HEK293 (cell line): ENCODE data around the gene RAC2.
A peak's percentile ranks its signal among the peaks of the same experiment; 100 is the strongest.

Experiments
- CTCF ChIA-PET: fragments of 350-600 bp; formaldehyde crosslinking; extraction: SDS; loops from one replicate; lab custom pipeline; 2021; ENCODE audit warnings: antibody characterized with exemption; lab: Yijun Ruan, JAX
- POLR2A ChIA-PET: fragments of 300-600 bp; formaldehyde crosslinking; extraction: SDS; loops from one replicate; lab custom pipeline; 2020; ENCODE audit warnings: antibody characterized with exemption, inconsistent platforms; lab: Yijun Ruan, JAX
- H3K27ac ChIP-seq: fragments of 200-500 bp; sonication (Bioruptor generic); 2 replicates; pipeline ENCODE4 v1.5.1; 2014; ENCODE audit warnings: low read depth, low read length, control low read depth, inconsistent platforms; ENCODE audit errors: extremely low read depth
- H3K36me3 ChIP-seq, 2 experiments: fragments of 200-500 bp in 1 of 2; sonication (Bioruptor generic) in 1 of 2; 1 replicate in 1 of 2; 2 replicates in 1 of 2; pipeline ENCODE4 v1.5.1; 2014 to 2017; ENCODE audit warnings: inconsistent platforms in 2 of 2, low read length in 2 of 2; ENCODE audit not compliant: control insufficient read depth in 2 of 2, insufficient read depth in 1 of 2
- H3K4me1 ChIP-seq: fragments of 200-500 bp; sonication (Bioruptor generic); 2 replicates; pipeline ENCODE4 v1.5.1; 2014; ENCODE audit warnings: mild to moderate bottlenecking, low read length, inconsistent platforms; ENCODE audit not compliant: control insufficient read depth, insufficient read depth
- H3K4me3 ChIP-seq: 2 replicates; pipeline ENCODE4 v1.5.1; 2011; ENCODE audit warnings: low read depth, mild to moderate bottlenecking, control low read depth, low read length, moderate library complexity
- H3K9me3 ChIP-seq: fragments of 200-500 bp; sonication (Bioruptor generic); 2 replicates; pipeline ENCODE4 v1.5.1; 2014; ENCODE audit warnings: low read depth, low read length, inconsistent platforms; ENCODE audit not compliant: control insufficient read depth, insufficient read depth
- EGR2 ChIP-seq: fragments of 450-650 bp; formaldehyde crosslinking; IDR thresholded peaks from 2 replicates; pipeline ENCODE4 v1.5.1; 2016; ENCODE audit warnings: low read depth, missing biosample characterization, missing genetic modification characterization
- HOXD13 ChIP-seq: sonication (generic); formaldehyde crosslinking; IDR thresholded peaks from 2 replicates; pipeline ENCODE4 v1.8.0; 2022; ENCODE audit warnings: missing genetic modification reagents, borderline replicate concordance
- IKZF3 ChIP-seq: fragments of 450-650 bp; IDR thresholded peaks from 2 replicates; pipeline ENCODE4 v1.5.0; 2018; ENCODE audit warnings: missing biosample characterization, mild to moderate bottlenecking, missing genetic modification characterization, moderate library complexity
- KLF1 ChIP-seq: fragments of 450-650 bp; formaldehyde crosslinking; IDR thresholded peaks from 2 replicates; pipeline ENCODE4 v1.5.1; 2016; ENCODE audit warnings: missing biosample characterization, missing genetic modification characterization
- MYNN ChIP-seq: fragments of 450-650 bp; formaldehyde crosslinking; IDR thresholded peaks from 2 replicates; pipeline ENCODE4 v1.5.1; 2016; ENCODE audit warnings: missing biosample characterization, missing genetic modification characterization, borderline replicate concordance
- REPIN1 ChIP-seq: fragments of 450-650 bp; formaldehyde crosslinking; IDR thresholded peaks from 2 replicates; pipeline ENCODE4 v1.5.1; 2017; ENCODE audit warnings: missing biosample characterization, missing genetic modification characterization, low read depth
- SCRT2 ChIP-seq: fragments of 450-650 bp; formaldehyde crosslinking; IDR thresholded peaks from 2 replicates; pipeline ENCODE4 v1.5.1; 2016; ENCODE audit warnings: missing biosample characterization, missing genetic modification characterization
- SP2 ChIP-seq: fragments of 450-650 bp; formaldehyde crosslinking; IDR thresholded peaks from 2 replicates; pipeline ENCODE4 v1.5.1; 2016; ENCODE audit warnings: missing biosample characterization, missing genetic modification characterization
- WT1 ChIP-seq: fragments of 450-650 bp; formaldehyde crosslinking; IDR thresholded peaks from 2 replicates; pipeline ENCODE4 v1.5.1; 2016; ENCODE audit warnings: missing biosample characterization, missing genetic modification characterization
- YY2 ChIP-seq: fragments of 450-650 bp; formaldehyde crosslinking; IDR thresholded peaks from 2 replicates; pipeline ENCODE4 v1.5.1; 2016; ENCODE audit warnings: missing biosample characterization, missing genetic modification characterization
- ZBTB17 ChIP-seq: fragments of 450-650 bp; formaldehyde crosslinking; IDR thresholded peaks from 2 replicates; pipeline ENCODE4 v1.5.1; 2016; ENCODE audit warnings: missing biosample characterization, missing genetic modification characterization
- ZEB2 ChIP-seq: fragments of 450-650 bp; formaldehyde crosslinking; IDR thresholded peaks from 2 replicates; pipeline ENCODE4 v1.5.1; 2016; ENCODE audit warnings: missing biosample characterization, missing genetic modification characterization
- ZFHX2 ChIP-seq: fragments of 450-650 bp; formaldehyde crosslinking; conservative IDR thresholded peaks from 2 replicates; pipeline ENCODE4 v1.5.1; 2016; ENCODE audit warnings: missing biosample characterization, missing genetic modification characterization
- ZFP69B ChIP-seq: fragments of 450-650 bp; formaldehyde crosslinking; IDR thresholded peaks from 2 replicates; pipeline ENCODE4 v1.5.1; 2016; ENCODE audit warnings: missing biosample characterization, missing genetic modification characterization
- ZNF114 ChIP-seq: fragments of 450-650 bp; formaldehyde crosslinking; IDR thresholded peaks from 2 replicates; pipeline ENCODE4 v1.5.0; 2017; ENCODE audit warnings: missing biosample characterization, missing genetic modification characterization
- ZNF138 ChIP-seq: fragments of 450-650 bp; formaldehyde crosslinking; IDR thresholded peaks from 2 replicates; pipeline ENCODE4 v1.5.1; 2016; ENCODE audit warnings: missing biosample characterization, missing genetic modification characterization, borderline replicate concordance
- ZNF2 ChIP-seq: fragments of 450-650 bp; formaldehyde crosslinking; IDR thresholded peaks from 2 replicates; pipeline ENCODE4 v1.5.1; 2016; ENCODE audit warnings: missing biosample characterization, missing genetic modification characterization
- ZNF248 ChIP-seq: fragments of 450-650 bp; formaldehyde crosslinking; IDR thresholded peaks from 2 replicates; pipeline ENCODE4 v1.5.1; 2017; ENCODE audit warnings: missing biosample characterization, missing genetic modification characterization
- ZNF341 ChIP-seq: fragments of 450-650 bp; formaldehyde crosslinking; IDR thresholded peaks from 2 replicates; pipeline ENCODE4; 2016; ENCODE audit warnings: low read depth, missing biosample characterization, missing genetic modification characterization
- ZNF366 ChIP-seq: fragments of 450-650 bp; formaldehyde crosslinking; conservative IDR thresholded peaks from 2 replicates; pipeline ENCODE4 v1.5.1; 2016; ENCODE audit warnings: missing biosample characterization, missing genetic modification characterization
- ZNF394 ChIP-seq: fragments of 450-650 bp; formaldehyde crosslinking; IDR thresholded peaks from 2 replicates; pipeline ENCODE4 v1.5.1; 2016; ENCODE audit warnings: missing biosample characterization, missing genetic modification characterization, mild to moderate bottlenecking, moderate library complexity, borderline replicate concordance
- ZNF600 ChIP-seq: fragments of 450-650 bp; formaldehyde crosslinking; IDR thresholded peaks from 2 replicates; pipeline ENCODE4 v1.5.1; 2016; ENCODE audit warnings: missing biosample characterization, missing genetic modification characterization
- ZNF629 ChIP-seq: fragments of 450-650 bp; formaldehyde crosslinking; IDR thresholded peaks from 2 replicates; pipeline ENCODE4 v1.5.1; 2017; ENCODE audit warnings: missing biosample characterization, missing genetic modification characterization
- ZNF664 ChIP-seq: fragments of 450-650 bp; formaldehyde crosslinking; IDR thresholded peaks from 2 replicates; pipeline ENCODE4 v1.5.1; 2016; ENCODE audit warnings: missing biosample characterization, missing genetic modification characterization
- ZNF707 ChIP-seq: fragments of 450-650 bp; formaldehyde crosslinking; IDR thresholded peaks from 2 replicates; pipeline ENCODE4 v1.5.1; 2016; ENCODE audit warnings: missing biosample characterization, missing genetic modification characterization
- ZNF776 ChIP-seq: fragments of 450-650 bp; formaldehyde crosslinking; IDR thresholded peaks from 2 replicates; pipeline ENCODE4 v1.5.0; 2017; ENCODE audit warnings: missing biosample characterization, missing genetic modification characterization, borderline replicate concordance
- ZNF777 ChIP-seq: fragments of 450-650 bp; formaldehyde crosslinking; IDR thresholded peaks from 2 replicates; pipeline ENCODE4 v1.5.1; 2017; ENCODE audit warnings: missing biosample characterization, missing genetic modification characterization, borderline replicate concordance
- ZSCAN16 ChIP-seq: fragments of 450-650 bp; formaldehyde crosslinking; IDR thresholded peaks from 2 replicates; pipeline ENCODE4 v1.5.1; 2016; ENCODE audit warnings: missing biosample characterization, missing genetic modification characterization
- ZSCAN23 ChIP-seq: fragments of 450-650 bp; formaldehyde crosslinking; IDR thresholded peaks from 2 replicates; pipeline ENCODE4 v1.5.1; 2016; ENCODE audit warnings: missing biosample characterization, missing genetic modification characterization
- TF ChIP-seq, protein P1 (sequence below): fragments of 450-650 bp; formaldehyde crosslinking; IDR thresholded peaks from 2 replicates; pipeline ENCODE4 v1.5.1; 2016; ENCODE audit warnings: missing biosample characterization, missing genetic modification characterization
- TF ChIP-seq, protein P2 (sequence below): fragments of 450-650 bp; formaldehyde crosslinking; IDR thresholded peaks from 2 replicates; pipeline ENCODE4 v1.5.1; 2016; ENCODE audit warnings: missing biosample characterization, missing genetic modification characterization, low read depth
- TF ChIP-seq, protein P3 (sequence below): fragments of 450-650 bp; formaldehyde crosslinking; IDR thresholded peaks from 2 replicates; pipeline ENCODE4 v1.5.1; 2017; ENCODE audit warnings: missing biosample characterization, missing genetic modification characterization

Gene RAC2

GRCh38 chr22:37188901-37189466 lies 55.1 kb downstream of the RAC2 start:
- Histone ChIP-seq H3K9me3 (no peaks in the 10 kb centered on the region), H3K4me1 (peaks cover 3% of the 10 kb centered on the region; the same call in 1 of the 2 replicates), H3K4me3 (no peak overlapping the region), H3K27ac (no peak overlapping the region), H3K36me3 (no peaks in the 10 kb centered on the region)
- POLR2A ChIA-PET, result interaction anchor here (2.2 kb wide), 1 partner anchor 11 kb away, joined by 8 read pairs; no protein-coding TSS in a partner anchor
- CTCF ChIA-PET, result interaction anchor here (1.1 to 1.6 kb wide), 2 partner anchors 9 to 116 kb away, joined by 3 to 9 read pairs; no protein-coding TSS in a partner anchor
- TF ChIP-seq ZSCAN23 (tag by site-specific recombination) (no peak), ZFP69B (no peak), ZNF394 (no peak), ZNF777 (no peak), YY2 (no peak), ZEB2 (no peak), ZNF138 (tag by site-specific recombination) (no peak), ZSCAN16 (tag by site-specific recombination) (no peak), REPIN1 (tag by site-specific recombination) (no peak), HOXD13 (CRISPR knock-in tag) (no peak), ZNF707 (no peak), ZNF776 (tag by site-specific recombination) (no peak), ZNF114 (tag by site-specific recombination) (no peak), MYNN (no peak)
- TF ChIP-seq, protein P1, sequence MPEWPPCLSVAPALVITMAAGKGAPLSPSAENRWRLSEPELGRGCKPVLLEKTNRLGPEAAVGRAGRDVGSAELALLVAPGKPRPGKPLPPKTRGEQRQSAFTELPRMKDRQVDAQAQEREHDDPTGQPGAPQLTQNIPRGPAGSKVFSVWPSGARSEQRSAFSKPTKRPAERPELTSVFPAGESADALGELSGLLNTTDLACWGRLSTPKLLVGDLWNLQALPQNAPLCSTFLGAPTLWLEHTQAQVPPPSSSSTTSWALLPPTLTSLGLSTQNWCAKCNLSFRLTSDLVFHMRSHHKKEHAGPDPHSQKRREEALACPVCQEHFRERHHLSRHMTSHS, result no peak
- TF ChIP-seq, protein P2, sequence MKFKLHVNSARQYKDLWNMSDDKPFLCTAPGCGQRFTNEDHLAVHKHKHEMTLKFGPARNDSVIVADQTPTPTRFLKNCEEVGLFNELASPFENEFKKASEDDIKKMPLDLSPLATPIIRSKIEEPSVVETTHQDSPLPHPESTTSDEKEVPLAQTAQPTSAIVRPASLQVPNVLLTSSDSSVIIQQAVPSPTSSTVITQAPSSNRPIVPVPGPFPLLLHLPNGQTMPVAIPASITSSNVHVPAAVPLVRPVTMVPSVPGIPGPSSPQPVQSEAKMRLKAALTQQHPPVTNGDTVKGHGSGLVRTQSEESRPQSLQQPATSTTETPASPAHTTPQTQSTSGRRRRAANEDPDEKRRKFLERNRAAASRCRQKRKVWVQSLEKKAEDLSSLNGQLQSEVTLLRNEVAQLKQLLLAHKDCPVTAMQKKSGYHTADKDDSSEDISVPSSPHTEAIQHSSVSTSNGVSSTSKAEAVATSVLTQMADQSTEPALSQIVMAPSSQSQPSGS (tag by site-specific recombination), result no peak
- TF ChIP-seq, all 188 proteins: peak for 0

DNA sequence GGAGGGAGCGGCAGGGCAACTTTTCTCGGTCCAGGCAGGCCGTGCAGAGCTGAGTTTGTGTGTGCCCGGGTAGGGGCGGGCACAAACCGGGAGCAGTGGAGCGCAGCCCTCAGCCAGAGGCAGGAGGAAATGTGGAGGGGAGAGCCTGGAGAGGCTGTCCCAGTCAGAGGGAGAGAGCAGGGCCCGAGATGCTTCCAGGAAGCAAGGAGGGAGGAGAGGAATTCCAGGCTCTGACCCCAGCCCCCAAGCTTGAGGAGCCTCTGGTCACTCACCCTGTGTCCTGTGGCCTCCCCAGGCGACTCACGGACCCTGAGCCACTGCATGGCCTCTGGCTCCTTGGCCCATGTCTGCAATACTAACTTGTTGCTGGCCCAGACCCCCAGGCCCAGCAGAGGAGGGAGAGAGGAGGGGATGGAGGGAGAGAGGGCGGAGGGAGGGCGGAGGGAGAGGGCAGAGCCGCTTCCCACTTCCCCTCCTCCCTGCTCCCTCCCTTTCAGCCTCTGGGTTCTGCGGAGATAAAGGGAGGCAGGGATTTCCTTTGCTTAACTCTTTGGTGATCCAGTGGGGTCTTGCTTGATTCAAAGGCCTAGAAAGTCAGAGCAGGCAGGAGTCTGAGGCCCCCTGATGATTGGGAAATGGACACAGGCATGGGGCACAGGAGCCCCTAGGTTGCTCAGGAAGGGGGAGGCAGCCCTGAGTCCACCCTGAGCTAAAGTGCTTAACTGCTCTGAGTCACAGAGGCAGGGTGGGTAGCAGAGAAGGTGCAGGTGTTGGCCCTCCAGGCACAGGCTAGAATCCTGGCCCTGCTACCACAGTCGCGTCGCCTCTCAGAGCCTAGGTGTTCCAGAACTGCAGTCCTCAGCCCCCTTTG lies 55.9 kb downstream of the RAC2 start, which contains the start of gene C1QTNF6:
TSS of gene C1QTNF6 (minus strand) at position 357 of the 871 bp plus-strand sequence. CDS start at position 323, 34 bp downstream.
- Histone ChIP-seq H3K4me3 (no peak within 1 kb of the TSS), H3K27ac (no peak within 1 kb of the TSS)
- POLR2A ChIA-PET, result interaction anchor here (0.9 to 2.2 kb wide), 3 partner anchors 10 to 137 kb away, joined by 3 to 10 read pairs (median 8); no protein-coding TSS in a partner anchor
- TF ChIP-seq ZNF664, result no peak
- TF ChIP-seq SP2, result peak; percentile 50
- TF ChIP-seq IKZF3 (tag by site-specific recombination), result 0 out of 2 replicates have a peak, but pooled peaks have one; percentile 28
- peak; percentile 74 for TF ChIP-seq SCRT2 (tag by site-specific recombination)
- TF ChIP-seq ZNF629 (tag by site-specific recombination), result no peak
- peak; percentile 92 for TF ChIP-seq ZNF341 (tag by site-specific recombination)
- no peak for TF ChIP-seq ZNF2 (tag by site-specific recombination)
- 0 out of 2 replicates have a peak, but pooled peaks have one; percentile 43 for TF ChIP-seq ZNF600
- peak; percentile 25; the same call in 1 of the 2 replicates for TF ChIP-seq ZNF366
- TF ChIP-seq, protein P3, sequence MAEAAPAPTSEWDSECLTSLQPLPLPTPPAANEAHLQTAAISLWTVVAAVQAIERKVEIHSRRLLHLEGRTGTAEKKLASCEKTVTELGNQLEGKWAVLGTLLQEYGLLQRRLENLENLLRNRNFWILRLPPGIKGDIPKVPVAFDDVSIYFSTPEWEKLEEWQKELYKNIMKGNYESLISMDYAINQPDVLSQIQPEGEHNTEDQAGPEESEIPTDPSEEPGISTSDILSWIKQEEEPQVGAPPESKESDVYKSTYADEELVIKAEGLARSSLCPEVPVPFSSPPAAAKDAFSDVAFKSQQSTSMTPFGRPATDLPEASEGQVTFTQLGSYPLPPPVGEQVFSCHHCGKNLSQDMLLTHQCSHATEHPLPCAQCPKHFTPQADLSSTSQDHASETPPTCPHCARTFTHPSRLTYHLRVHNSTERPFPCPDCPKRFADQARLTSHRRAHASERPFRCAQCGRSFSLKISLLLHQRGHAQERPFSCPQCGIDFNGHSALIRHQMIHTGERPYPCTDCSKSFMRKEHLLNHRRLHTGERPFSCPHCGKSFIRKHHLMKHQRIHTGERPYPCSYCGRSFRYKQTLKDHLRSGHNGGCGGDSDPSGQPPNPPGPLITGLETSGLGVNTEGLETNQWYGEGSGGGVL (tag by site-specific recombination), result peak; percentile 93
- TF ChIP-seq ZFHX2 (tag by site-specific recombination), result peak; percentile 72
- TF ChIP-seq WT1, result peak; percentile 76
- peak; percentile 88 for TF ChIP-seq ZBTB17
- TF ChIP-seq KLF1 (tag by site-specific recombination), result peak; percentile 85
- peak; percentile 77 for TF ChIP-seq EGR2 (tag by site-specific recombination)
- no peak for TF ChIP-seq ZNF248

More for the DNA sequence above, 55.9 kb downstream of the RAC2 start, which contains the start of gene C1QTNF6:
- Histone ChIP-seq H3K9me3 (no peaks in the 10 kb centered on the region), H3K4me1 (peaks cover 3% of the 10 kb centered on the region; the same call in 1 of the 2 replicates), H3K36me3 (no peaks in the 10 kb centered on the region)
- CTCF ChIA-PET, result interaction anchor here (0.7 to 1.2 kb wide), 2 partner anchors 11 to 13 kb away, joined by 3 to 6 read pairs; no protein-coding TSS in a partner anchor
